AG04449 (cell line): ENCODE results near the gene SUMO3.

Experiments
- CTCF ChIA-PET: fragments of 350-600 bp; formaldehyde crosslinking; extraction: SDS; loops from one replicate; lab custom pipeline; 2021; ENCODE audit warnings: antibody characterized with exemption; lab: Yijun Ruan, JAX
- POLR2A ChIA-PET: fragments of 400-600, 350-600 bp; formaldehyde crosslinking; extraction: SDS; loops from one replicate; lab custom pipeline; 2020; ENCODE audit warnings: antibody characterized with exemption, inconsistent platforms; lab: Yijun Ruan, JAX
- DNase-seq: peaks from one replicate; pipeline ENCODE4 v3.0.0-alpha.2; 2010; ENCODE audit warnings: low read depth, low spot score
- H3K4me3 ChIP-seq: 2 replicates; pipeline ENCODE4 v1.5.1; 2011; ENCODE audit warnings: low read depth, mild to moderate bottlenecking, control low read depth, low read length
- CTCF ChIP-seq: IDR thresholded peaks from one replicate; pipeline ENCODE4 v1.5.1; 2011; ENCODE audit warnings: mild to moderate bottlenecking, moderate library complexity, low read length, control low read depth, inconsistent platforms; ENCODE audit not compliant: insufficient read depth; ENCODE audit errors: missing control alignments

SUMO3 gene

DNA sequence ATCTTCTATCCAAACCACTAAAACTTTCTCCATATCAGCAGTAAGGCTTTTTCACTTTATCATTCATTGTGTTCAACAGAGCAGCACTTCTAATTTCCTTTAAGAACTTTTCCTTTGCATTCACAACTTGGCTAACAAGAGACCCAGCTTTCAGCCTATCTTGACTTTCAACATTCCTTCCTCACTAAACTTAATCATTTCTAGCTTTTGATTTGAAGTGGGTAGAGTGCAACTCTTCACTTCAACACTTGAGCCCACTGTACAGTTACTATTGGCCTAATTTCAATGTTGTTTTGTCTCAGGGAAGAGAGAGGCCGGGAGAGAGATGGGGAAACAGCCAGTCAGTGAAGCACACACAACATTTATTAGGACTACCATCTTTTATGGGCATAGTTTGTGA lies 18.2 kb downstream of the SUMO3 start:
- ChIA-PET POLR2A (interaction anchor here (1.1 kb wide), 1 partner anchor 74 kb away, joined by 3 read pairs; the partner anchor contains the start of gene PTTG1IP), CTCF (interaction anchor here (0.7 to 5.6 kb wide), 21 partner anchors 8 to 462 kb away, joined by 3 to 52 read pairs (median 5); partner anchors contain the start of gene PTTG1IP)
- H3K4me3 ChIP-seq = no peak overlapping the region
- TF ChIP-seq CTCF = no peak
- DNase-seq = no peak

DNA sequence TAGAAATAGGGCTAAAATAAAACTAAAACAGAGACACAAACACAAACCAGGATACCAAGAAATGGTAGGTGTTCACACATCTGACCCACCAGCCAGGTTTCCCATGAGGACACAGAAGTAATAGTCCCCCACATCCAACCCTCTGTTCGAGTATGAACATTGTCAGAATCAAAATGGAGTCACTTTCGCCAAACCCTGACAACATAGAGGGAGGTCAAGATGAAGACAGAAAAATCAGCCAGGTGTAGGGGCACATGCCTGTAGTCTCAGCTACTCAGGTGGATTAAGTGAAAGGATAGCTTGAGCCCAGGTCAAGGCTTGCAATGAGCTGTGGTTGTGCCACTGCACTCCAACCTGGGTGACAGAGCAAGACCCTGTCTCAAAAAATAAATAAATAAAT lies 20.1 kb downstream of the SUMO3 start:
- no peak for TF ChIP-seq CTCF
- CTCF ChIA-PET = interaction anchor here (1.0 to 5.6 kb wide), 2 partner anchors 95 to 135 kb away, joined by 3 to 52 read pairs; no protein-coding TSS in a partner anchor
- DNase-seq = no peak
- no peak overlapping the region for H3K4me3 ChIP-seq
- POLR2A ChIA-PET = no interaction called here

- ChIA-PET CTCF (interaction anchor here (1.0 to 3.1 kb wide), 4 partner anchors 9 to 26 kb away, joined by 3 to 66 read pairs (median 16); no protein-coding TSS in a partner anchor), POLR2A (no interaction called here)
- H3K4me3 ChIP-seq = no peak overlapping the region
- TF ChIP-seq CTCF = no peak
- no peak for DNase-seq
Observed at GRCh38 chr21:44795342-44795741, 22.5 kb downstream of the SUMO3 start.

GRCh38 chr21:44793592-44794374 lies 24.1 kb downstream of the SUMO3 start:
- TF ChIP-seq CTCF = no peak
- DNase-seq = no peak
- ChIA-PET POLR2A (interaction anchor here (0.6 to 1.0 kb wide), 4 partner anchors 8 to 604 kb away, joined by 3 to 4 read pairs (median 3); partner anchors contain the start of genes PTTG1IP and UBE2G2), CTCF (interaction anchor here (0.5 to 3.1 kb wide), 51 partner anchors 8 to 1902 kb away, joined by 3 to 66 read pairs (median 4); partner anchors contain the start of genes PTTG1IP, SUMO3 and UBE2G2)
- H3K4me3 ChIP-seq = no peak overlapping the region

- H3K4me3 ChIP-seq = no peak overlapping the region
- peak; percentile 62 for TF ChIP-seq CTCF
- CTCF ChIA-PET = interaction anchor here (0.5 to 3.1 kb wide), 53 partner anchors 9 to 1902 kb away, joined by 3 to 66 read pairs (median 4); partner anchors contain the start of genes PTTG1IP, SLX9, SUMO3 and UBE2G2
- DNase-seq = no peak
- POLR2A ChIA-PET = interaction anchor here (0.6 to 1.0 kb wide), 4 partner anchors 9 to 605 kb away, joined by 3 to 4 read pairs (median 3); partner anchors contain the start of genes PTTG1IP and UBE2G2
Observed at GRCh38 chr21:44792702-44793591, 24.9 kb downstream of the SUMO3 start.
